Measurements from ENCODE around the gene PIGZ. TPM values are rescaled to one million over a fixed set of nuclear protein-coding genes. Genes with fewer than 3 reads are reported as not detected.

The PIGZ gene
- total RNA-seq, 1 experiment from 2014 or later: 0.15 TPM

DNA sequence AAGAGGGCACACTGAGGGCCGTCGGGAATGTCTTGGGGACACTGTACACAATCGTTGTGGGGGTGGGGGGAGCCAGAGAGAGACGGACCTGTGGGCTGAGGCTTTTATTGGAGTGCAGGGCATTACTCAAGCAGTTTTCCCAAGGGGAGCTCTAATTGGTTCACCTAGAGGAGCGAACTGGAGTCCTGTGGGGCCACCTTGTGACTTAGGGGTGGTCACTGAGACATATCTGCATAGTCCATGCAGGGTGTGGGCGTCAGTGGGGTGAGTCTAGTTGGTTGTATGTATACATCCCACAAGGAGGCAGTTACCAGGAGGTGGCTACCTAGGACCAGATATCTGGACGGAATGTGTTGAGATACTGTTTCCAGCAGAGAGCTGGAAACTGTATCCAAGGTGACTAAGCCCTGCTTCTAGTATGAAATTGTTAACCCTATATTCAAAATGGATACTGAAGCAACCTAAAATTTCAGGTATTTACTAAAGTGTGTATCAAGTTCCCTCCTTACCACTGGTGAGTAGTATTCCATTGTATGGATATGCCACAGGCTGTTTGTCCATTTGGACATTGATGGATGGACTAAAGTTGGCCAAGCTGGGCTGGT lies 2.6 kb upstream of the PIGZ start:
- Histone ChIP-seq H4K91ac (ENCODE audit: insufficient read length, low read depth, low read length) (no peak overlapping the region), H3K9ac (ENCODE audit: extremely low read depth, insufficient read length, low read length) (no peak overlapping the region), H3K27me3 (ENCODE audit: insufficient read depth, low read length) (peaks cover 36% of the 10 kb centered on the region), H2BK120ac (ENCODE audit: low read depth, low read length, poor library complexity, severe bottlenecking) (no peak overlapping the region), H3K4me1 (ENCODE audit: insufficient read depth, low read length) (no peaks in the 10 kb centered on the region), H3K4me2 (ENCODE audit: insufficient read depth, insufficient read length, low read length) (no peak overlapping the region), H4K20me1 (ENCODE audit: control insufficient read depth, insufficient read depth, insufficient read length) (no peaks in the 10 kb centered on the region), H3K79me2 (ENCODE audit: insufficient read depth, low read length) (no peaks in the 10 kb centered on the region), H3K18ac (ENCODE audit: insufficient read length, low read depth, low read length) (no peak overlapping the region), H3K23ac (ENCODE audit: insufficient read length, low read depth, low read length) (no peak overlapping the region), H3T11ph (ENCODE audit: low read length) (no peak overlapping the region), H3K23me2 (ENCODE audit: insufficient read length, low read depth, low read length, poor library complexity, severe bottlenecking) (no peaks in the 10 kb centered on the region), H2BK12ac (ENCODE audit: insufficient read length, low read depth, low read length) (no peak overlapping the region), H3K56ac (ENCODE audit: insufficient read length, low read depth, low read length) (no peak overlapping the region), H2BK5ac (ENCODE audit: insufficient read length, low read length) (no peak overlapping the region), H2AFZ (ENCODE audit: low read length) (no peak overlapping the region), H3K4ac (ENCODE audit: low read depth, low read length) (no peak overlapping the region), H3K14ac (ENCODE audit: insufficient read depth, low read length) (no peak overlapping the region), H3K27ac (ENCODE audit: insufficient read length, low read depth, low read length) (no peak overlapping the region), H2AK5ac (ENCODE audit: insufficient read length, low read length) (no peak overlapping the region), H4K5ac (ENCODE audit: insufficient read length, low read depth, low read length) (no peak overlapping the region), H4K8ac (replicated peaks; ENCODE audit: insufficient read length, low read depth, low read length) (no peak overlapping the region), H2BK15ac (ENCODE audit: low read depth, low read length) (no peak overlapping the region), H3K9me3 (ENCODE audit: control insufficient read depth, low read depth, low read length) (peaks cover 3% of the 10 kb centered on the region), H2BK20ac (ENCODE audit: low read depth, low read length, poor library complexity, severe bottlenecking) (no peak overlapping the region), H3K79me1 (ENCODE audit: insufficient read depth, low read depth, low read length, poor library complexity, severe bottlenecking) (no peaks in the 10 kb centered on the region)
- Mint-ChIP-seq H3K27ac (no peak overlapping the region), H3K4me1 (peaks cover 3 to 13% of the 10 kb centered on the region in 2 experiments; a peak in 3 of 4 replicates), H3K9me3 (peaks cover 11 to 17% of the 10 kb centered on the region in 2 experiments), H3K36me3 (ENCODE audit: insufficient read depth in 1 of 3, low read depth in 3 of 3) (peaks cover 0 to 8% (median 4%) of the 10 kb centered on the region in 3 experiments; a peak in 2 of 7 replicates), H3K4me3 (peak overlapping the region in 1 of 2 experiments; percentile 27; a peak in 1 of 5 replicates), H3K27me3 (ENCODE audit: low read depth) (peaks cover 62% of the 10 kb centered on the region)
- no peak for TF ChIP-seq CTCF (conservative IDR thresholded peaks at IDR 0.05)
- no CpG with 5 or more reads among the region's 7 CpGs for WGBS (ENCODE audit: extremely low coverage, insufficient read length, low lambda C conversion rate)
- no peak for DNase-seq
